Breast epithelium (tissue), 3 donors: Measurements from ENCODE around the gene NOL4L.

Experiments used
- CTCF ChIP-seq, 3 donors: fragments of 450-650 bp; IDR thresholded peaks; one replicate each; pipeline ENCODE4 v1.5.1; 2016 to 2017; ENCODE audit warnings: antibody characterized with exemption in 3 of 3, mild to moderate bottlenecking in 3 of 3, moderate library complexity in 3 of 3
- POLR2A ChIP-seq: fragments of 450-650 bp; IDR thresholded peaks from one replicate; pipeline ENCODE4 v1.6.1; 2016; ENCODE audit warnings: antibody characterized with exemption, mild to moderate bottlenecking, moderate library complexity
- POLR2AphosphoS5 ChIP-seq, 3 donors: sonication (generic); formaldehyde crosslinking; IDR thresholded peaks; one replicate each; pipeline ENCODE4 v1.6.1; 2017; ENCODE audit warnings: antibody characterized with exemption in 3 of 3

- TF ChIP-seq POLR2A, result no peak
- TF ChIP-seq CTCF (IDR thresholded peaks at IDR 0.05), result no peak
- no peak for TF ChIP-seq POLR2AphosphoS5 (IDR thresholded peaks at IDR 0.05)
Measured at GRCh38 chr20:32453467-32454163, 131.5 kb downstream of the NOL4L start.
